ENCODE measurements around the gene STAM2.

GRCh38 chr2:152200101-152200500, 24.5 kb upstream of the STAM2 start:
- TF ChIP-seq POLR2A (IDR thresholded peaks at IDR 0.05; ENCODE audit: low read depth, low read length) = no peak
- TF ChIP-seq POLR2AphosphoS5 (IDR thresholded peaks at IDR 0.05; ENCODE audit: low read depth, low read length) = no peak
- no peak for TF ChIP-seq TAF1 (IDR thresholded peaks at IDR 0.05; ENCODE audit: low read depth, low read length)
